ENCODE data around the gene UBAC2.
"Not testable (repeated sequence)": the region's sequence is repeated elsewhere in the genome, so short reads cannot be mapped to it uniquely, and the experiment has no call there.

The UBAC2 gene

GRCh38 chr13:99227331-99227900 is 26.8 kb downstream of the UBAC2 start:
- H3K4me1 Mint-ChIP-seq = peaks cover 76% of the 10 kb centered on the region
- CTCF ChIA-PET = interaction anchor here (1.1 to 1.3 kb wide), 3 partner anchors 26 to 51 kb away, joined by 3 to 4 read pairs (median 4); no protein-coding TSS in a partner anchor
- no peaks in the 10 kb centered on the region for H3K27me3 Mint-ChIP-seq
- peak overlapping the region; percentile 8 for H3K27ac Mint-ChIP-seq
- no peak for DNase-seq
- peaks cover 53% of the 10 kb centered on the region for H3K36me3 Mint-ChIP-seq
- H3K4me3 Mint-ChIP-seq = no peak overlapping the region
- peaks cover 3% of the 10 kb centered on the region for H3K9me3 Mint-ChIP-seq

GRCh38 chr13:99227909-99228688 is 27.4 kb downstream of the UBAC2 start:
- H3K36me3 Mint-ChIP-seq = peaks cover 46% of the 10 kb centered on the region
- H3K9me3 Mint-ChIP-seq = peaks cover 2% of the 10 kb centered on the region
- no peak for DNase-seq
- no peaks in the 10 kb centered on the region for H3K27me3 Mint-ChIP-seq
- H3K27ac Mint-ChIP-seq = peak overlapping the region; percentile 78
- no peak overlapping the region for H3K4me3 Mint-ChIP-seq
- H3K4me1 Mint-ChIP-seq = peaks cover 70% of the 10 kb centered on the region
- CTCF ChIA-PET = interaction anchor here (1.1 to 1.3 kb wide), 3 partner anchors 26 to 52 kb away, joined by 3 to 4 read pairs (median 4); no protein-coding TSS in a partner anchor

GRCh38 chr13:99228737-99229691 is 28.4 kb downstream of the UBAC2 start:
- CTCF ChIA-PET = no interaction called here
- Mint-ChIP-seq H3K4me3 (peak overlapping the region; percentile 20), H3K27ac (peak overlapping the region; percentile 78), H3K27me3 (no peaks in the 10 kb centered on the region), H3K9me3 (no peaks in the 10 kb centered on the region), H3K4me1 (peaks cover 65% of the 10 kb centered on the region), H3K36me3 (peaks cover 43% of the 10 kb centered on the region)
- no peak for DNase-seq

DNA sequence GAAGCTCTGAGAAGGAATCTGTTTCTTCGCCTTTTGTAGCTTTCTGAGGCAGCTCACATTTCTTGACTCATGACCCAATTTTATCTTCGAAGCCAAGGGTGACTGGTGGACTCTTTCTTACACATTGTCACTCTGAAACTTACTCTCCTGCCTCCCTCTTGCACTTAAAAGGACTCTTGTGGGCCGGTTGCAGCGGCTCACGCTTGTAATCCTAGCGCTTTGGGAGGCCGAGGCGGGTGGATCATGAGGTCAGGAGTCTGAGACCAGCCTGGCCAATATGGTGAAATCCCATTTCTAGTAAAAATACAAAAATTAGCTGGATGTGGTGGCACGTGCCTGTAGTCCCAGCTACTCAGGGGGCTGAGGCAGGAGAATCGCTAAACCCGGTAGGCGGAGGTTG is 29.9 kb downstream of the UBAC2 start:
- CTCF ChIA-PET = interaction anchor here (1.0 kb wide), 1 partner anchor 36 kb away, joined by 6 read pairs; no protein-coding TSS in a partner anchor
- H3K27ac Mint-ChIP-seq, H3K4me3 Mint-ChIP-seq, DNase-seq, H3K27me3 Mint-ChIP-seq, H3K9me3 Mint-ChIP-seq: not testable (repeated sequence)
- Mint-ChIP-seq H3K36me3 (peaks cover 41% of the 10 kb centered on the region), H3K4me1 (peaks cover 63% of the 10 kb centered on the region)

GRCh38 chr13:99230991-99231390 is 30.3 kb downstream of the UBAC2 start:
- Mint-ChIP-seq H3K27ac (no peak overlapping the region), H3K4me1 (peaks cover 61% of the 10 kb centered on the region), H3K36me3 (peaks cover 37% of the 10 kb centered on the region), H3K9me3 (no peaks in the 10 kb centered on the region), H3K27me3 (no peaks in the 10 kb centered on the region), H3K4me3 (no peak overlapping the region)
- DNase-seq = no peak
- CTCF ChIA-PET = interaction anchor here (1.0 to 1.5 kb wide), 2 partner anchors 35 to 55 kb away, joined by 4 to 6 read pairs; no protein-coding TSS in a partner anchor

GRCh38 chr13:99231721-99232120 is 31.1 kb downstream of the UBAC2 start:
- CTCF ChIA-PET = interaction anchor here (1.1 to 1.5 kb wide), 2 partner anchors 8 to 55 kb away, joined by 3 to 4 read pairs; no protein-coding TSS in a partner anchor
- Mint-ChIP-seq H3K4me1 (peaks cover 61% of the 10 kb centered on the region), H3K27ac (no peak overlapping the region), H3K4me3 (no peak overlapping the region), H3K9me3 (no peaks in the 10 kb centered on the region), H3K36me3 (peaks cover 31% of the 10 kb centered on the region), H3K27me3 (no peaks in the 10 kb centered on the region)
- DNase-seq = no peak

DNA sequence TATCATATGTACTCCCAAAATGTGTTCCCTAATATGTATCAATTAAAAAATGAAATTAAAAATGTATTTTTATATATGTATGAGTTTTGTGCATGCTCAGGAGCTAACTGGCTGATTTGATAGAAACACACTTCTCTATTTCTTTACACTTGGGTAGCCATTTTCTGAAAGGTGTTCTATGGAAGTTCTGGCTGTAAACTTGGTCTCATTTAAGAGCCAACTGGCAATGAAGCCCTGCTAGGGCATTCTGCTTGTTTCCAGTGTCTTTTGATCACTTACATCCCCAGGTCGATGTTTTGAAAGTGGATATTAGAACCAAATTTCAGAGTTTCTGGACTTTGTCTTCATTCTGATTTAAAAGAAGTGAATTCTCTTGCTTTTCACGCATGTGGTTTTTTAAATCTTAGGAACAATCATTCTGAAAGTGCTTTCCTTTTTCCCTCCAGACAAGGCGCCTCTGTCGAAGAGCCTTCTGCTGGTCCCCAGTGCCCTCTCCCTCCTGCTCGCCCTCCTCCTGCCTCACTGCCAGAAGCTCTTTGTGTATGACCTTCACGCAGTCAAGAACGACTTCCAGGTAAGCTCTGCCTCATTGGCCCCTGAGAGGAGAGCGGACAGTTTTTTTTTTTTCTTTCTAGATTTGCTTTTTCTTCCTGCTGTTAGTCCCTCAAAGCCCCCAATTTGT is 37.5 kb downstream of the UBAC2 start:
- peaks cover 57% of the 10 kb centered on the region for H3K4me1 Mint-ChIP-seq
- no peaks in the 10 kb centered on the region for H3K27me3 Mint-ChIP-seq
- H3K27ac Mint-ChIP-seq = peak overlapping the region; percentile 92
- H3K36me3 Mint-ChIP-seq = peaks cover 28% of the 10 kb centered on the region
- no peaks in the 10 kb centered on the region for H3K9me3 Mint-ChIP-seq
- peak overlapping the region; percentile 63 for H3K4me3 Mint-ChIP-seq
- CTCF ChIA-PET = interaction anchor here (0.9 to 1.6 kb wide), 3 partner anchors 14 to 26 kb away, joined by 3 read pairs; partner anchors contain the start of gene GPR18
- peak; percentile 54 for DNase-seq

DNA sequence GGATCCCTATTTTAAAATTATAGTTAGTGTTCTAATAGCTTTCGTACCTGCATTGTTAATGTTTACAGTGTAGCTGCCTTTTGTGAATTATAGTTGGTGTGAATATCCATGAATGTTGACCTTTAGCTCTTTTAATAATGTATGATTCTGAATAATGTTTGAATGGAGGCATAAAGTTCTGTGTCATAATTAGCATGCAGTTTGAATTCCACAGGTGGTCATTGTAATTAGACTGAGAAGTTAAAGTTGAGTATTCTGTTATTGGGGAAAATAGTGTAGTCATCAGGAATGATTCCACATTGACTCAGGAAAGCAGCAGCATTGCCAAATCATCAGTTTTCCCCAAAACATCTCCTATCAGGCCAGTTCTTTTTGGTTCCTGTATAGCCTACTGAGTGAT is 45.4 kb downstream of the UBAC2 start:
- Mint-ChIP-seq H3K27me3 (no peaks in the 10 kb centered on the region), H3K36me3 (peaks cover 50% of the 10 kb centered on the region), H3K9me3 (no peaks in the 10 kb centered on the region), H3K4me1 (peaks cover 13% of the 10 kb centered on the region), H3K4me3 (no peak overlapping the region), H3K27ac (no peak overlapping the region)
- CTCF ChIA-PET = no interaction called here
- no peak for DNase-seq

GRCh38 chr13:99249178-99249577 is 48.5 kb downstream of the UBAC2 start:
- H3K27me3 Mint-ChIP-seq, DNase-seq, H3K27ac Mint-ChIP-seq, H3K4me3 Mint-ChIP-seq, H3K9me3 Mint-ChIP-seq, CTCF ChIA-PET: not testable (repeated sequence)
- H3K4me1 Mint-ChIP-seq = peaks cover 30% of the 10 kb centered on the region
- peaks cover 63% of the 10 kb centered on the region for H3K36me3 Mint-ChIP-seq

GRCh38 chr13:99249606-99250005 is 49.0 kb downstream of the UBAC2 start:
- Mint-ChIP-seq H3K4me1 (peaks cover 32% of the 10 kb centered on the region), H3K36me3 (peaks cover 63% of the 10 kb centered on the region)
- H3K27me3 Mint-ChIP-seq, DNase-seq, H3K9me3 Mint-ChIP-seq, CTCF ChIA-PET, H3K4me3 Mint-ChIP-seq, H3K27ac Mint-ChIP-seq: not testable (repeated sequence)

GRCh38 chr13:99250982-99251825 is 50.5 kb downstream of the UBAC2 start:
- no peaks in the 10 kb centered on the region for H3K9me3 Mint-ChIP-seq
- peaks cover 67% of the 10 kb centered on the region for H3K36me3 Mint-ChIP-seq
- CTCF ChIA-PET = interaction anchor here (1.6 kb wide), 1 partner anchor 49 kb away, joined by 4 read pairs; no protein-coding TSS in a partner anchor
- H3K4me1 Mint-ChIP-seq = peaks cover 48% of the 10 kb centered on the region
- no peaks in the 10 kb centered on the region for H3K27me3 Mint-ChIP-seq
- no peak overlapping the region for H3K27ac Mint-ChIP-seq
- no peak for DNase-seq
- no peak overlapping the region for H3K4me3 Mint-ChIP-seq

- Mint-ChIP-seq H3K27me3 (no peaks in the 10 kb centered on the region), H3K27ac (no peak overlapping the region), H3K4me3 (no peak overlapping the region), H3K36me3 (peaks cover 67% of the 10 kb centered on the region), H3K4me1 (peaks cover 53% of the 10 kb centered on the region), H3K9me3 (no peaks in the 10 kb centered on the region)
- no peak for DNase-seq
- CTCF ChIA-PET = interaction anchor here (1.5 to 1.6 kb wide), 2 partner anchors 13 to 50 kb away, joined by 3 to 4 read pairs; no protein-coding TSS in a partner anchor
These were observed 51.3 kb downstream of the UBAC2 start for GRCh38 chr13:99251921-99252320.

DNA sequence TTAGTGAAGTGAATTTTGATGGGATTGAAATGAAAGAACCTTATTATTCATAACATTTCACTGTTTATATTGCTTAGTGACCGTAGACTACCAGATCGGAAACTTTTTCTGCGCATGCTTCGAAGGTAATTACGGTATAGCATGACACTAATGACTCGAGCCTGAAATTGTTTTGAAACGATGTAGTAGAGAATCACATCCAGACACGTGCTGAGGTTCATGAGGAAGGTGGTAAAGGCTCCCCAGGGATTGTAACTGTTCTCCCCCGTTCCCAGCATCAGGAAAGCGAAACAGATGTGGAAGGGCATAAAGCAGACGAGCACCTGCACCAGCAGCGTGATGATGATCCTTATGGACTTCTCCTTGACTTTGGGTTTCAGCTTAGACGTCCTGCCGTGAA is 54.2 kb downstream of the UBAC2 start:
- Mint-ChIP-seq H3K27ac (no peak overlapping the region), H3K36me3 (peaks cover 53% of the 10 kb centered on the region), H3K4me1 (peaks cover 70% of the 10 kb centered on the region), H3K4me3 (peak overlapping the region; percentile 31), H3K9me3 (no peaks in the 10 kb centered on the region), H3K27me3 (no peaks in the 10 kb centered on the region)
- CTCF ChIA-PET = interaction anchor here (0.7 to 1.7 kb wide), 5 partner anchors 10 to 182 kb away, joined by 3 to 8 read pairs (median 5); no protein-coding TSS in a partner anchor
- DNase-seq = no peak

All from activated naive CD4-positive, alpha-beta T cell treated with anti-CD3 and anti-CD28 coated beads, Interleukin-2, amount 10 ng/mL, durations not matched to agents 7 days and 5 days (primary cell).